Fibroblast of lung (primary cell): ENCODE results near the gene LACRT. TPM values are rescaled to one million over a fixed set of nuclear protein-coding genes. Genes with fewer than 3 reads are reported as not detected.

Source experiments
- DNase-seq, 2 donors: peaks; one replicate each; pipeline versions ENCODE4 v3.0.0 to v3.0.0-alpha.2; 2010; ENCODE audit warnings: low read depth in 2 of 2
- H2AFZ ChIP-seq: 2 replicates; pipeline ENCODE4 v1.5.1; 2012; ENCODE audit warnings: low read length, control low read depth, inconsistent platforms
- H3K27ac ChIP-seq: 2 replicates; pipeline ENCODE4 v1.5.1; 2011; ENCODE audit warnings: low read length, control low read depth; ENCODE audit not compliant: insufficient read depth
- H3K27me3 ChIP-seq: 2 replicates; pipeline ENCODE4 v1.5.1; 2011; ENCODE audit warnings: mild to moderate bottlenecking, low read length; ENCODE audit not compliant: control insufficient read depth, insufficient read depth
- H3K36me3 ChIP-seq: 2 replicates; pipeline ENCODE4 v1.5.1; 2011; ENCODE audit warnings: low read length; ENCODE audit not compliant: control insufficient read depth, insufficient read depth
- H3K4me1 ChIP-seq: 2 replicates; pipeline ENCODE4 v1.5.1; 2011; ENCODE audit warnings: low read length; ENCODE audit not compliant: control insufficient read depth, insufficient read depth; ENCODE audit errors: extremely low read depth
- H3K4me2 ChIP-seq: 2 replicates; pipeline ENCODE4 v1.5.1; 2011; ENCODE audit warnings: low read length, control low read depth; ENCODE audit not compliant: insufficient read depth; ENCODE audit errors: extremely low read depth
- H3K4me3 ChIP-seq, 4 experiments: fragments of 200-600 bp in 1 of 4; sonication (generic) in 1 of 4; replicated peaks in 1 of 4; 2 replicates each; pipeline ENCODE4 v1.5.1; 2011 to 2016; ENCODE audit warnings: low read length in 4 of 4, low read depth in 3 of 4, mild to moderate bottlenecking in 3 of 4, control low read depth in 2 of 4, inconsistent platforms in 1 of 4, mixed read lengths in 1 of 4; ENCODE audit not compliant: insufficient read depth in 1 of 4; ENCODE audit errors: control extremely low read depth in 1 of 4
- H3K79me2 ChIP-seq: 2 replicates; pipeline ENCODE4 v1.5.1; 2012; ENCODE audit warnings: mild to moderate bottlenecking, low read length, inconsistent platforms; ENCODE audit not compliant: control insufficient read depth, insufficient read depth
- H3K9ac ChIP-seq: 2 replicates; pipeline ENCODE4 v1.5.1; 2011; ENCODE audit warnings: mild to moderate bottlenecking, low read length, control low read depth; ENCODE audit not compliant: insufficient read depth
- H3K9me3 ChIP-seq: 2 replicates; pipeline ENCODE4 v1.5.1; 2012; ENCODE audit warnings: low read depth, low read length; ENCODE audit not compliant: control insufficient read depth, insufficient read depth
- H4K20me1 ChIP-seq: 2 replicates; pipeline ENCODE4 v1.5.1; 2011; ENCODE audit warnings: low read length; ENCODE audit not compliant: control insufficient read depth, insufficient read depth; ENCODE audit errors: extremely low read depth
- EZH2 ChIP-seq: IDR thresholded peaks from 2 replicates; pipeline ENCODE4 v1.5.1; 2012; ENCODE audit warnings: low read length, control low read depth, mild to moderate bottlenecking; ENCODE audit errors: missing control alignments
- polyA plus RNA-seq, 2 donors: library from polyadenylated mRNA; depleted of rRNA in 1 of 2; stranded (reverse) in 1 of 2; unstranded in 1 of 2; fragments of >200 nt; gene quantifications; 2 replicates each; pipeline ENCODE4 v1.2.1, GENCODE V29; 2011 to 2012; ENCODE audit warnings: missing spikeins in 1 of 2
- total RNA-seq: library from RNA; depleted of rRNA; stranded (reverse); fragments of >200 nt; gene quantifications from 2 replicates; pipeline ENCODE4 v1.2.1, GENCODE V29; 2014
- TF ChIP-seq, protein P1 (sequence below), 2 donors: IDR thresholded peaks in 1 of 2; conservative IDR thresholded peaks in 1 of 2; 1 replicate in 1 of 2; 2 replicates in 1 of 2; pipeline ENCODE4 v1.5.1; 2011 to 2012; ENCODE audit warnings: low read length in 2 of 2, control low read depth in 1 of 2, inconsistent platforms in 1 of 2, low read depth in 1 of 2, mild to moderate bottlenecking in 1 of 2

Gene LACRT
- total and polyA plus RNA-seq, 2 donors (not counting 1 experiment from before 2014, with no cell fraction given) = not detected

DNA sequence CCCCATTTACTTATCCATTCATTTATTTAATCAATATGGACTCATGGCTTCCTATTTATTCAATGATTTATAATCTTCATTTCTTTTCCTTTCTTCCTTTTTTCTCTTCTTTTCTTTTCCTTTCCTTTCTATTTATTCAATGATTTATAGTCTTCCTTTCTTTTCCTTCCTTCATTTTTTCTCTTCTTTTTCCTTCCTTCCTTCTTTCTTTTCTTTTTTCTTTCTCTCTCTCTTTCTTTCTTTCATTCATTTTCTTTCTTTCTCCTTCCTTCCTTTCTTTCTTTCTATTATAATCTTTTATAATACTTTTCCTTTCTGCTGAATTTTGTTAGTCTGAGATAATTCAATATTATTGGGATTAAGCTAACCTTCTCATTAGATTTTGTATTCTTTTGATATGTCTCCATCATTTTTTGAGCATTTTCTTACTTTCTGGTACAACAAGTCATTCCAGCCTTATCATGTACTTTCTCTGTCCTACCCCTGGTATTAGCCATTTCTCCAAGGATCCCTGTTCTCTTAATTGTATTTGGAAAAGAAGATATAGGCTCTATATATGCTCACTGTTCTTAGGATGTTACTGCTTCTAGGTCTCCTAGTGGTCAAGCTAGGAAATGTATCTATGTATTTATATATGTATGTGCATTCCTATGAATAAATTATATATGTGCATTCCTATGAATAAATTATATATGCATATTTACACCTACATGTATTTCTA is 12.1 kb downstream of the LACRT start:
- Histone ChIP-seq H3K36me3 (no peaks in the 10 kb centered on the region), H2AFZ (no peak overlapping the region), H3K4me2 (no peak overlapping the region), H3K4me3 (no peak overlapping the region), H3K79me2 (no peaks in the 10 kb centered on the region), H4K20me1 (no peaks in the 10 kb centered on the region), H3K27me3 (no peaks in the 10 kb centered on the region), H3K27ac (no peak overlapping the region), H3K9ac (no peak overlapping the region), H3K4me1 (no peaks in the 10 kb centered on the region), H3K9me3 (no peaks in the 10 kb centered on the region)
- DNase-seq = peak in 1 of 2 donors; percentile 15
- TF ChIP-seq EZH2 = no peak
- TF ChIP-seq, protein P1, sequence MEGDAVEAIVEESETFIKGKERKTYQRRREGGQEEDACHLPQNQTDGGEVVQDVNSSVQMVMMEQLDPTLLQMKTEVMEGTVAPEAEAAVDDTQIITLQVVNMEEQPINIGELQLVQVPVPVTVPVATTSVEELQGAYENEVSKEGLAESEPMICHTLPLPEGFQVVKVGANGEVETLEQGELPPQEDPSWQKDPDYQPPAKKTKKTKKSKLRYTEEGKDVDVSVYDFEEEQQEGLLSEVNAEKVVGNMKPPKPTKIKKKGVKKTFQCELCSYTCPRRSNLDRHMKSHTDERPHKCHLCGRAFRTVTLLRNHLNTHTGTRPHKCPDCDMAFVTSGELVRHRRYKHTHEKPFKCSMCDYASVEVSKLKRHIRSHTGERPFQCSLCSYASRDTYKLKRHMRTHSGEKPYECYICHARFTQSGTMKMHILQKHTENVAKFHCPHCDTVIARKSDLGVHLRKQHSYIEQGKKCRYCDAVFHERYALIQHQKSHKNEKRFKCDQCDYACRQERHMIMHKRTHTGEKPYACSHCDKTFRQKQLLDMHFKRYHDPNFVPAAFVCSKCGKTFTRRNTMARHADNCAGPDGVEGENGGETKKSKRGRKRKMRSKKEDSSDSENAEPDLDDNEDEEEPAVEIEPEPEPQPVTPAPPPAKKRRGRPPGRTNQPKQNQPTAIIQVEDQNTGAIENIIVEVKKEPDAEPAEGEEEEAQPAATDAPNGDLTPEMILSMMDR (conservative IDR thresholded peaks at IDR 0.05 in 1 of 2, IDR thresholded peaks at IDR 0.05 in 1 of 2; ENCODE audit: low read depth in 1 of 2, low read length in 2 of 2) = peak in 1 of 2 donors; percentile 32

DNA sequence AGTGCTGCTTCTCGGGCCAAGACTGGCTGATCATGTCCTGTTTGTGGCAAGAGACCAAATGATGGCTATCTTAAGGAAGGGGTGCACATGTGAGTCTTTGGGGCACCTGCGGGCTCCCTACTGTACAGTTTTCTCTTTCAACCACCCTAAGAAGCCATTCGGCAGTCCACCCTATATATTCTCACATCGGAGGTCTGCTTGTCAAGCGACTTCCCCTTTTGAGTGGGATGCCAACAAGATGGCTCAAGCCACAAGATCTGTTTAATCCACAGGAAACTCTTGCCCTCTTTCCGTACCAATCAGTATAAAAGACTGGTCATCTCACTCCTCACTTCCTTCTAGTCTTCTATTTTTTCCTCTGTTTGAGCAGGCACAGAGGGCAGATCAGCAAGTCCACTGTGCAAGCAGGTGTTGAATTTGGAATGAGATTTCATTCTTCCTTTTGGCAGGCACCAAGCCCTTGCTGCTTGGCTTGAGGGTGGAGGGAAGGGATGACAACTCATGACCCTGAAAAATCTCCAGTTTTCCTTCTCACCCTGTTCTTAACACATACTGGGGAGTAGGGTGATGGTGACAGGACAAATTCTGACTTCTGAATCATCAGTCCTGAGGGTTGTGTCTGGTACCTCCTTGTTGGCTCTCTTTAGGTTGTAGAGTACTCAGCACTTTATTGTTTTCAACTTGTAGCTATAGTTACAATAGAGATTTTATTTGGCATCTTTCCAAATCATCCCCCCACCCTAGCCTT is 17.6 kb downstream of the LACRT start:
- DNase-seq = no peak
- Histone ChIP-seq H3K79me2 (no peaks in the 10 kb centered on the region), H3K4me3 (no peak overlapping the region), H3K4me2 (no peak overlapping the region), H3K9me3 (no peaks in the 10 kb centered on the region), H3K36me3 (no peaks in the 10 kb centered on the region), H3K9ac (no peak overlapping the region), H3K27me3 (no peaks in the 10 kb centered on the region), H3K27ac (no peak overlapping the region), H4K20me1 (peaks cover 2% of the 10 kb centered on the region), H3K4me1 (no peaks in the 10 kb centered on the region), H2AFZ (no peak overlapping the region)
- no peak for TF ChIP-seq EZH2
- TF ChIP-seq, protein P1 (conservative IDR thresholded peaks at IDR 0.05 in 1 of 2, IDR thresholded peaks at IDR 0.05 in 1 of 2; ENCODE audit: low read depth in 1 of 2, low read length in 2 of 2) = no peak

DNA sequence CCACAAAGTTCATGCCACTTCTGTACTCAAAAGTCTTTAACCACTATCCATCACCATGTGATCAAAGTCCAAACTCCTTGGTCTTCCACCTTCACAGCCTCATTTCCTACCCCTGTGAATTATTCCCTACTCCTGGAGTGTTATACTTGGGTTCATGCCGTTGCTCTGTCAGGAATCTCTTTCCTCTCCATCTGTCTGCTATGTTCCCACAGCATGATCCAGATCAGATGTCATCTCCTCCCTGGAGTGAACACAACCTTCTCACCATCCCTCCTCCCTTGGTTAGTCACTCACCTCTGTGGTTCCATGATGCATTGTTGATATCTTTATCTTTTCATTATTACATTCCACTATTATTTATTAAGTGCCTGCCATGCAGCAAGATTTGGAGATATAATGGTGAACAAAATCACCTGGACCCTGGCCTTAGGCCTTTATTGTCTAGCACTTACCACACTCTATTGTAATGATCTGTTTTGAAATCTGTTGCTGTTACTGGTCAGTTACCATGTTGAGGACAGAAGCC is 22.4 kb downstream of the LACRT start:
- no peak overlapping the region for H3K9ac ChIP-seq
- no peak overlapping the region for H2AFZ ChIP-seq
- no peak for DNase-seq
- no peak overlapping the region for H3K27ac ChIP-seq
- H3K27me3 ChIP-seq = peaks cover 6% of the 10 kb centered on the region
- no peaks in the 10 kb centered on the region for H3K79me2 ChIP-seq
- H3K4me3 ChIP-seq = no peak overlapping the region
- no peak for TF ChIP-seq EZH2
- TF ChIP-seq, protein P1 (conservative IDR thresholded peaks at IDR 0.05 in 1 of 2, IDR thresholded peaks at IDR 0.05 in 1 of 2; ENCODE audit: low read depth in 1 of 2, low read length in 2 of 2) = no peak
- no peak overlapping the region for H3K4me2 ChIP-seq
- no peaks in the 10 kb centered on the region for H3K9me3 ChIP-seq
- H4K20me1 ChIP-seq = peaks cover 2% of the 10 kb centered on the region
- H3K4me1 ChIP-seq = no peaks in the 10 kb centered on the region
- H3K36me3 ChIP-seq = no peaks in the 10 kb centered on the region
